SK-N-DZ (cell line): Measurements from ENCODE around the gene SYK. TPM values are rescaled to one million over a fixed set of nuclear protein-coding genes. Genes with fewer than 3 reads are reported as not detected.
A peak's percentile ranks its signal among the peaks of the same experiment; 100 is the strongest.
"Not testable (repeated sequence)": the region's sequence is repeated elsewhere in the genome, so short reads cannot be mapped to it uniquely, and the experiment has no call there.

Experiments used
- DNase-seq: peaks from one replicate; pipeline ENCODE4 v3.0.0-alpha.2; 2015; ENCODE audit warnings: low spot score
- polyA plus RNA-seq, 2 experiments: library from polyadenylated mRNA; depleted of rRNA; stranded (reverse); fragments of >200 nt; gene quantifications; 2 replicates each; pipeline ENCODE4 v1.2.3, GENCODE V29; 2014

SYK gene
- polyA plus RNA-seq (2014; cell fraction: cytosol; rRNA removed): 0.01 TPM in 1 of 2 replicates, not detected in the other
- not detected in 2 replicates for polyA plus RNA-seq (2014; cell fraction: nucleus; rRNA removed)

- DNase-seq: no peak
These were observed at the start of gene SYK for GRCh38 chr9:90801241-90801972. Gene SYK, plus strand, starts transcription at chr9:90801819. Its CDS starts 42,080 bp downstream, at chr9:90843899.

DNA sequence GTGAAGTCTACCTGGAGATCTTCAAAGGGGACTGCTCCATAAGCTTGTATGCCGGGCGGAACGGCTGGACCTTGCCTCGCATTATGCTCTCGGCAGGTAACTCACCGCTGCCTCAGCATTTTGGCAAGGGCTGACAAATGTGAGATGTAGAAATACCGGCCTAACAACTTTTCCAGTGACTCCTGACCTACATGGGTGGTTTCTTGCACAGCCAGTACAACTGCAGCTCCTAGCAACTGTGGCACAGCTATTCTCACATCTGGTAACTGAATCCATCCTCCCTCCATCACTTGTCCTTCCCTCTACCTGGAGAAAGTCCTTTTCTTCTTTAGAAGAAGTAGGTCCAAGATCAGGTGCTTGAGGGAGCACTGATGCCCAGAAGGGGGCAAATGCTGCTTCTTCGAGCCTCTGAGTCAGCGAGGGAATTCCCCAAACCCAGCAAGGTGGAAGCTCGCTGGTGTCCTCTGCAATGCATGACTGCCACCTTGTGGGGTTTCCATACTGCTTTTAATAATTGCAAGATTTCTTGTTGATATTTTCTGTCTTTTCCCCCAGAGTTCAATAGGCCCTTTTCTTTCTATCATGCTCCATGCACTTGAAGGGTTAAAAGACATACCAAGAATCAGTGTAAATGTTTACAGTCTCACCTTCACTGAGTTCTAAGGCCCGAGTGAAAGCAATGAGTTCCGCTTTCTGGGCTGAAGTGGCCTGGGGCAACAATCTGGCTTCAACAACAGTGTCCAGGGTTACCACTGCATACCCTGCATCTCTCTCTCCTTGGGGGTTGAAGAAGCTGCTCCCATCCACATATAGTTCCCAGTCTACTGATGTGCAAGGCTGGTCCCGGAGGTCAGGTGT lies 45.9 kb upstream of the SYK start:
- DNase-seq: peak; percentile 35

DNA sequence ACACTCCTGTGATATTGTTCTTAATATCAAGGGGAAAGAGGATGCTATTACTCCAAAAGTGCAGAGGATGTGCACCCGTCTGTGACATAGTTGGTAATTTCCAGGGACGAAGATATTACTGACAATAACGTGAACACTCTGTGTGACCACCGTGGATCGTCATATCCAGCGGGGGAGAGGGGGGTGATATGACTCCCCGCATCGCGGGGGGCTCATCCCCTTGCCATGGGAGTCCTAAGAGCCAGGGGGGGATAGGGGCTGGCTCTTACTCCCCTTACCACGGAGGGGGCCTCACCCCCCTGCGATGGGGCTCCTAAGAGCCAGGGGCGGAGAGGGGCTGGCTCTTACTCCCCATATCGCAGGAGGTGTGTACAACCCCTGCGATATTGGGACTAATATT lies 41.0 kb upstream of the SYK start:
- not testable (repeated sequence) for DNase-seq

- DNase-seq: no peak
These were observed 34.9 kb upstream of the SYK start for GRCh38 chr9:90766731-90767130.

DNA sequence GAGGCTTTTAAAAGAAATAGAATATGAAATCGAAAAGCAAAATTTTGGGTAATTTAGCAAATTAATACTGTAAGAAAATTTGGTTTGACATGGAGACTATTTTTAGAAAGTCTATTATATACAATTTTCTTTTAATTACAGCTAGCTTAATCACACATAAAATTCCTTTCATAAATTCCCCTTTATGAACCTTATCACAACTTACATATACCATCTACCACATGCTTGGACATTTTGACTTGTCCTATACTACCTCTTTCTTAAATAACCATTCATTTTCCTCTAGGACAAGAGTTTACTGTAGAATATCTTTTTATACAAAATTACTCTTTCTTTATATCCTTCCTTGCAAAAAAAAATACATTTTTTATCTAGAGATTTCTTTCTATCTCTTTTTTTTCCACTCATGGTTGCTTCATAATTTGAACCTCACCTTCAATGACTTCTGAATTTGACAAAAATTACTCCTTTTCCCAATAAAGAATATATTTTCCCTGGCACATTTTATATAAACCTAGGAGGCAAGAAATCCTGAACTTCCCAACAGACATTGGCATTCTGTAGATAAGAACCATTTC lies 34.0 kb upstream of the SYK start:
- no peak for DNase-seq

GRCh38 chr9:90770182-90770738 lies 31.4 kb upstream of the SYK start:
- DNase-seq: no peak

DNA sequence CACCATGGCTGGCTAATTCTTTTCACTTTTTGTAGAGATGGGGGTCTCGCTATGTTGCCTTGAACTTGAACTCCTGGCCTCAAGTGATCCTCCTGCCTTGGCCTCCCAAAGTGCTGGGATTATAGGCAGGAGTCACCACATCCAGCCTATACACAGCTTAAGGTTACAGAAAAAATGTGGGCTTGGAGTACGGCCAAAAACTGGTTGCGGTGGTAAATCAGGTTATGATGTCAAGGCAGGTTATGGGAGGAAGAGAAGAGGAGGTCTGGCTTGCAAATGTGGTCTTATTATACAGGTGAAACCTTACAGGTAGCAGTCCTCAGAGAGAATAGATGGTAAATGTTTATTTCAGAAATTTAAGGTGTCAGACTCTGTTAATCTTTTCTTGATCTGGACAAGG lies 30.7 kb upstream of the SYK start:
- no peak for DNase-seq

DNA sequence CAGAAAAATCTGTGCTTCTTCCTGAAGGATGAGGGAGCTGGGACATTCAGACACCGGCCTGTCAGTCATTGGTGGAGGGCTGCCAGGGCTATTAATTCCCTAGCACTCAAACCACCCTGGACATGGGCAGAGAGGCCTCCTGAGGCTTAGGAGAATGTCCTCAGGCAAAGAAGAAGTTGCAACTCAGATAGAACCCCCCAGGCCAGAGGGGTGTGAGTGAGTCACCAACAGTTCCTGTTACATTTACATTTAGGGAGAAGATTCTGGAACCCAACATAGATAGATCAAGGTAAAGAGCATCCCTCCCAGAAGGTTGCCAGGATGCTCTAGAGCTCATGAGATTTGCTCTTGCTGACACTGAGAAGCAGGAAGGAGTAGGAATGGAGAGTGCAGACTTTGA lies 29.2 kb upstream of the SYK start:
- no peak for DNase-seq

GRCh38 chr9:90773617-90774016 lies 28.0 kb upstream of the SYK start:
- DNase-seq: peak; percentile 3

- DNase-seq: no peak
These were observed 27.5 kb upstream of the SYK start for GRCh38 chr9:90774071-90774470.

DNA sequence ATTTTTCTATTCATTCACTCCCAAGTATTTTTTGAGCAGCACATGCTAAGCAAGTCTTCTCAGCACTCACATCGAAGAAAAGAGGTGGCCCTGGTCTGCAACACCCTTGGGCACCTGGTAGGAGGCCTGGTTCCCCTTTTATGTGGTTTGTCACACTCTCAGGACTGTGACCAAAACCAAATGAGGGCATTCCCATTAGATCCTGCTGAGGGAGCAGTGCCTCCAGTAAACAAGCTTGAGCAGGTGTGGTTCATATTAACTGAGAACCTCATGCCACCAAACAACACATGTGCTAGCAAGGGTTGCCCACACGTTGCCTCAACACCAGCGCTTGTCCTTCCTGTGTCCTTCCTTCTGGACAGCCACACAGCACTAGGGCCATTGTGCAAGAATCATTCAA lies 26.9 kb upstream of the SYK start:
- DNase-seq: no peak

DNA sequence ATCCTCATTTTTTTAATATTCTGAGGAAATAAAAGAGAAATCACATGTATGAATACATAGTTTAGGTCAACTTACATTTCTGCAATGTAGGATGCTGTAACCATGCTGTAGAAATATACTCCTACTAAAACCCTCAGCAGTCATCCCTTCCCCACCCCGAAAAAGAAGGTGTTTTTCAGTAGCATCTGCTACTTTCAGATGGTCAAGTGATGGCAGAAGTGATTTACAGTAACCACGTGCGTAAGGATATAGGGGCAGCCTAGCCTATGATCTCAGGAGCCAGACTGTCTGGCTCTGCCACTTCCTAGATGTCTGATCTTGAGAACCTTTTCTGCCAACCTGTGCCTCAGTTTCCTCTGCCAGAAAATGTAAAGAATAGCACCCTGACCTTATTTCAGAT lies 26.0 kb upstream of the SYK start:
- DNase-seq: no peak

- peak; percentile 9 for DNase-seq
These were observed 22.9 kb upstream of the SYK start for GRCh38 chr9:90778746-90779145.

- no peak for DNase-seq
These were observed 18.1 kb upstream of the SYK start for GRCh38 chr9:90783552-90783951.

DNA sequence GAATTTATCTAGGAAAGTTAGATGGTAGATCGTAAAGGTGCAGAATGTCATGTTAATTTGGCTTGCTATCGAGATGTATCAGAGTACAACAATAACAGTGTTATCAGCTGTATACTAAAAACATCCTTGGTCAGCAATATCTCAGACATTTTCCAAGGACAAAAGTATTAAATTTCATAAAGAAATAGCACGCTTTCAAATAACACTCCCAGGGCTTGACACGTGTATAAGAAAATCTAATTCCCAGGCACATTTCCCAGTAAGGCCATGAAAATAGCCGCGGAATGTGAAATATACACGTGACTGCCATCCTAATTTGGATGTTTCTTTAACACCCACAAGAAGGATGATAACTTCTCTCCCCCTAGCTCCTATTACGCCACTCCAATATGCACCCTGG lies 17.7 kb upstream of the SYK start:
- DNase-seq: no peak

GRCh38 chr9:90787771-90788460 lies 13.7 kb upstream of the SYK start:
- DNase-seq: no peak

DNA sequence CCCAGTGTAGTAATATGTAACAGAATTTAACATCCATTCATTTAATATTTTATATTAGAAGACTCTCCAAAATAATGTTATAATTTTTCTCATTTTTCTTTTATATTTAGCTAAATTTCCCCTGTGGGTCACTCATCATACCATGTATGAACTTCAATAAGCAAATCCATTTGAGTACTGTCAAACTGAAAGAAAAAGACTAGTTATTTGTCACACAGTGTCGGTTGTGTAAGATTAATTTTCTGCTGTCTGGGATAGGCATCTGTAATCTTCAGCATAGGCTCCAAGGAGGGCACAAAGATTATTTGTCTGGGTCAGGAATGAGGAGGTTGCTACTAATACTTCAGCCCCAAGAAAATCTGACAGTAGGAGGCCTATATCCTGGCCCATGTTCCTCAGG lies 13.1 kb upstream of the SYK start:
- not testable (repeated sequence) for DNase-seq

GRCh38 chr9:90789408-90789807 lies 12.2 kb upstream of the SYK start:
- DNase-seq: no peak

GRCh38 chr9:90789862-90790261 lies 11.8 kb upstream of the SYK start:
- no peak for DNase-seq

- DNase-seq: not testable (repeated sequence)
These were observed 8.6 kb upstream of the SYK start for GRCh38 chr9:90793024-90793423.

GRCh38 chr9:90793729-90794128 lies 7.9 kb upstream of the SYK start:
- no peak for DNase-seq
